Thoracic aorta (tissue), 2 donors: Measurements from ENCODE around the gene IL1RN. TPM values are rescaled to one million over a fixed set of nuclear protein-coding genes. Genes with fewer than 3 reads are reported as not detected.

ENCODE experiments used
- ATAC-seq: fragments of 150-250 bp; one replicate; pipeline ENCODE4 v1.8.0; 2017; ENCODE audit warnings: low read depth; ENCODE audit not compliant: insufficient number of reproducible peaks, low FRiP score
- DNase-seq: peaks from one replicate; pipeline ENCODE4 v3.0.0-alpha.2; 2020; ENCODE audit warnings: low spot score
- H3K27ac ChIP-seq, 2 donors: fragments of 200-600 bp; sonication (generic); 1 replicate in 1 of 2; 2 replicates in 1 of 2; pipeline ENCODE4 v1.5.1; 2016; ENCODE audit warnings: mild to moderate bottlenecking in 2 of 2, moderate library complexity in 2 of 2
- H3K27me3 ChIP-seq: fragments of 200-600 bp; sonication (generic); replicated peaks from 2 replicates; pipeline ENCODE4 v1.6.0; 2016; ENCODE audit warnings: mild to moderate bottlenecking; ENCODE audit not compliant: insufficient read depth
- H3K36me3 ChIP-seq: fragments of 200-600 bp; sonication (generic); one replicate; pipeline ENCODE4 v1.5.1; 2016
- H3K4me1 ChIP-seq, 2 donors: fragments of 200-600 bp; sonication (generic); 1 replicate in 1 of 2; 2 replicates in 1 of 2; pipeline versions ENCODE4 v1.5.1 to v1.6.0; 2016; ENCODE audit warnings: low read depth in 2 of 2, mild to moderate bottlenecking in 1 of 2; ENCODE audit not compliant: control insufficient read depth in 1 of 2
- H3K4me3 ChIP-seq: fragments of 200-600 bp; sonication (generic); 2 replicates; pipeline ENCODE4 v1.5.1; 2016; ENCODE audit warnings: mild to moderate bottlenecking
- H3K9me3 ChIP-seq: fragments of 200-600 bp; sonication (generic); 2 replicates; pipeline ENCODE4 v1.5.1; 2016
- CTCF ChIP-seq: fragments of 200-600 bp; sonication (generic); IDR thresholded peaks from one replicate; pipeline ENCODE4 v1.5.1; 2019; ENCODE audit warnings: antibody characterized with exemption
- total RNA-seq, 2 donors: library from RNA; depleted of rRNA; stranded (reverse); fragments of >200 nt; gene quantifications; one replicate each; pipeline versions ENCODE4 v1.1.0 to v1.2.3, GENCODE V29; 2016

The IL1RN gene
- total RNA-seq, 2 donors from 2014 or later, result 1.6 to 8.6 TPM

GRCh38 chr2:113160248-113160647 is 32.9 kb downstream of the IL1RN start:
- no peaks in the 10 kb centered on the region for H3K9me3 ChIP-seq
- no peaks in the 10 kb centered on the region for H3K36me3 ChIP-seq
- DNase-seq (no peak), ATAC-seq (no peak)
- no peaks in the 10 kb centered on the region for H3K27me3 ChIP-seq
- no peak for TF ChIP-seq CTCF
- H3K4me1 ChIP-seq, result no peaks in the 10 kb centered on the region
- no peak overlapping the region for H3K27ac ChIP-seq
- H3K4me3 ChIP-seq, result no peak overlapping the region

GRCh38 chr2:113160962-113161361 is 33.6 kb downstream of the IL1RN start:
- DNase-seq (no peak), ATAC-seq (no peak)
- no peaks in the 10 kb centered on the region for H3K4me1 ChIP-seq
- no peak for TF ChIP-seq CTCF
- H3K36me3 ChIP-seq, result no peaks in the 10 kb centered on the region
- H3K27ac ChIP-seq, result no peak overlapping the region
- no peaks in the 10 kb centered on the region for H3K9me3 ChIP-seq
- H3K4me3 ChIP-seq, result no peak overlapping the region
- H3K27me3 ChIP-seq, result no peaks in the 10 kb centered on the region

GRCh38 chr2:113162173-113162572 is 34.8 kb downstream of the IL1RN start:
- Histone ChIP-seq H3K9me3 (no peaks in the 10 kb centered on the region), H3K27me3 (no peaks in the 10 kb centered on the region), H3K36me3 (no peaks in the 10 kb centered on the region), H3K4me3 (no peak overlapping the region), H3K27ac (no peak overlapping the region), H3K4me1 (no peaks in the 10 kb centered on the region)
- TF ChIP-seq CTCF, result no peak
- DNase-seq (no peak), ATAC-seq (no peak)

GRCh38 chr2:113162869-113163268 is 35.5 kb downstream of the IL1RN start:
- Histone ChIP-seq H3K27ac (no peak overlapping the region), H3K4me1 (no peaks in the 10 kb centered on the region), H3K9me3 (no peaks in the 10 kb centered on the region), H3K4me3 (no peak overlapping the region), H3K27me3 (no peaks in the 10 kb centered on the region), H3K36me3 (no peaks in the 10 kb centered on the region)
- no peak for ATAC-seq
- no peak for TF ChIP-seq CTCF
- DNase-seq, result no peak

- Histone ChIP-seq H3K36me3 (no peaks in the 10 kb centered on the region), H3K4me1 (no peaks in the 10 kb centered on the region)
- no peak for DNase-seq
Measured at GRCh38 chr2:113164215-113164929, 37.0 kb downstream of the IL1RN start.

More at GRCh38 chr2:113164215-113164929, 37.0 kb downstream of the IL1RN start:
- Histone ChIP-seq H3K9me3 (no peaks in the 10 kb centered on the region), H3K27ac (no peak overlapping the region), H3K27me3 (no peaks in the 10 kb centered on the region), H3K4me3 (no peak overlapping the region)
- no peak for TF ChIP-seq CTCF
- no peak for ATAC-seq
